ENCODE measurements around the gene PCBD1. TPM values are rescaled to one million over a fixed set of nuclear protein-coding genes. Genes with fewer than 3 reads are reported as not detected.
"Not testable (repeated sequence)": the region's sequence is repeated elsewhere in the genome, so short reads cannot be mapped to it uniquely, and the experiment has no call there.

PCBD1 gene
- total RNA-seq, 1 donor: 23.7 TPM

GRCh38 chr10:70872291-70872690 lies 16.1 kb downstream of the PCBD1 start:
- TF ChIP-seq CTCF (IDR thresholded peaks at IDR 0.05; ENCODE audit: insufficient read depth, low read length): no peak
- no peak for DNase-seq (ENCODE audit: low read depth)
- H3K4me3 ChIP-seq (ENCODE audit: low read depth, low read length): no peak overlapping the region

- TF ChIP-seq CTCF (IDR thresholded peaks at IDR 0.05; ENCODE audit: insufficient read depth, low read length): no peak
- no peak overlapping the region for H3K4me3 ChIP-seq (ENCODE audit: low read depth, low read length)
- no peak for DNase-seq (ENCODE audit: low read depth)
These were observed 21.9 kb downstream of the PCBD1 start for GRCh38 chr10:70866424-70866823.

GRCh38 chr10:70864935-70865334 lies 23.4 kb downstream of the PCBD1 start:
- TF ChIP-seq CTCF (IDR thresholded peaks at IDR 0.05; ENCODE audit: insufficient read depth, low read length): no peak
- DNase-seq (ENCODE audit: low read depth): no peak
- H3K4me3 ChIP-seq (ENCODE audit: low read depth, low read length): no peak overlapping the region

GRCh38 chr10:70863470-70864160 lies 24.8 kb downstream of the PCBD1 start:
- H3K4me3 ChIP-seq (ENCODE audit: low read depth, low read length): no peak overlapping the region
- no peak for DNase-seq (ENCODE audit: low read depth)
- no peak for TF ChIP-seq CTCF (IDR thresholded peaks at IDR 0.05; ENCODE audit: insufficient read depth, low read length)

- not testable (repeated sequence) for DNase-seq (ENCODE audit: low read depth); H3K4me3 ChIP-seq (ENCODE audit: low read depth, low read length)
These were observed 26.7 kb downstream of the PCBD1 start for GRCh38 chr10:70861495-70862197.

GRCh38 chr10:70858759-70859158 lies 29.6 kb downstream of the PCBD1 start:
- H3K4me3 ChIP-seq (ENCODE audit: low read depth, low read length): no peak overlapping the region
- no peak for DNase-seq (ENCODE audit: low read depth)
- no peak for TF ChIP-seq CTCF (IDR thresholded peaks at IDR 0.05; ENCODE audit: insufficient read depth, low read length)

- no peak for DNase-seq (ENCODE audit: low read depth)
- TF ChIP-seq CTCF (IDR thresholded peaks at IDR 0.05; ENCODE audit: insufficient read depth, low read length): no peak
- no peak overlapping the region for H3K4me3 ChIP-seq (ENCODE audit: low read depth, low read length)
These were observed 31.9 kb downstream of the PCBD1 start for GRCh38 chr10:70856454-70856853.

All from fibroblast of the aortic adventitia (primary cell).